ENCODE data around the gene TNFRSF1A. TPM values are rescaled to one million over a fixed set of nuclear protein-coding genes. Genes with fewer than 3 reads are reported as not detected.

Gene TNFRSF1A
- total and polyA plus RNA-seq, 2 of the 13 experiments (the other 11 are each of a cell fraction or from before 2014, with no cell fraction given) = 41.5 to 61.2 TPM

GRCh38 chr12:6280053-6280469 is 61.8 kb downstream of the TNFRSF1A start (continued):
- no peak for TF ChIP-seq REST (IDR thresholded peaks at IDR 0.05; ENCODE audit: borderline replicate concordance in 1 of 2, low read depth in 1 of 2, low read length in 2 of 2)
- no peak for TF ChIP-seq HNRNPH1 (optimal IDR thresholded peaks at IDR 0.05; ENCODE audit: low read depth, low read length)
- no peak for TF ChIP-seq MXD4 (CRISPR knock-in tag; IDR thresholded peaks at IDR 0.05)
- no peak for TF ChIP-seq CCAR2 (optimal IDR thresholded peaks at IDR 0.05; ENCODE audit: low read depth, low read length)
- no peak for TF ChIP-seq ZNF558 (CRISPR knock-in tag; IDR thresholded peaks at IDR 0.05; ENCODE audit: borderline replicate concordance)
- TF ChIP-seq ZNF136 (CRISPR knock-in tag; IDR thresholded peaks at IDR 0.05; ENCODE audit: low read depth) = no peak
- no peak for TF ChIP-seq SYNCRIP (IDR thresholded peaks at IDR 0.05; ENCODE audit: insufficient read depth, low read depth, low read length)
- TF ChIP-seq, protein P1, sequence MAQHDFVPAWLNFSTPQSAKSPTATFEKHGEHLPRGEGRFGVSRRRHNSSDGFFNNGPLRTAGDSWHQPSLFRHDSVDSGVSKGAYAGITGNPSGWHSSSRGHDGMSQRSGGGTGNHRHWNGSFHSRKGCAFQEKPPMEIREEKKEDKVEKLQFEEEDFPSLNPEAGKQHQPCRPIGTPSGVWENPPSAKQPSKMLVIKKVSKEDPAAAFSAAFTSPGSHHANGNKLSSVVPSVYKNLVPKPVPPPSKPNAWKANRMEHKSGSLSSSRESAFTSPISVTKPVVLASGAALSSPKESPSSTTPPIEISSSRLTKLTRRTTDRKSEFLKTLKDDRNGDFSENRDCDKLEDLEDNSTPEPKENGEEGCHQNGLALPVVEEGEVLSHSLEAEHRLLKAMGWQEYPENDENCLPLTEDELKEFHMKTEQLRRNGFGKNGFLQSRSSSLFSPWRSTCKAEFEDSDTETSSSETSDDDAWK (CRISPR knock-in tag; IDR thresholded peaks at IDR 0.05) = no peak
- no peak for TF ChIP-seq KLF13 (CRISPR knock-in tag; IDR thresholded peaks at IDR 0.05)
- TF ChIP-seq KAT7 (CRISPR knock-in tag; IDR thresholded peaks at IDR 0.05; ENCODE audit: borderline replicate concordance) = no peak
- no peak for TF ChIP-seq ZNF546 (CRISPR knock-in tag; conservative IDR thresholded peaks at IDR 0.05)
- no peak for TF ChIP-seq ZNF776 (CRISPR knock-in tag; IDR thresholded peaks at IDR 0.05)
- TF ChIP-seq BHLHE40 (IDR thresholded peaks at IDR 0.05; ENCODE audit: low read length) = no peak
- TF ChIP-seq, protein P2, sequence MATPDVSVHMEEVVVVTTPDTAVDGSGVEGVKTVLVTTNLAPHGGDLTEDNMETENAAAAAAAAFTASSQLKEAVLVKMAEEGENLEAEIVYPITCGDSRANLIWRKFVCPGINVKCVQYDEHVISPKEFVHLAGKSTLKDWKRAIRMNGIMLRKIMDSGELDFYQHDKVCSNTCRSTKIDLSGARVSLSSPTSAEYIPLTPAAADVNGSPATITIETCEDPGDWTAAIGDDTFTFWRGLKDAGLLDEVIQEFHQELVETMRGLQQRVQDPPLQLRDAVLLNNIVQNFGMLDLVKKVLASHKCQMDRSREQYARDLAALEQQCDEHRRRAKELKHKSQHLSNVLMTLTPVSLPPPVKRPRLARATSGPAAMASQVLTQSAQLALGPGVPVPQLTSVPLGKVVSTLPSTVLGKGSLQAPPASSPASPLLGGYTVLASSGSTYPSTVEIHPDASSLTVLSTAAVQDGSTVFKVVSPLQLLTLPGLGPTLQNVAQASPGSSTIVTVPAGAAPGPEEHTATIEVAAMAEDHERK (CRISPR knock-in tag; IDR thresholded peaks at IDR 0.05; ENCODE audit: low read depth) = no peak
- TF ChIP-seq ZNF563 (CRISPR knock-in tag; IDR thresholded peaks at IDR 0.05) = no peak
- peak; percentile 83; the same call in 1 of the 2 replicates for TF ChIP-seq IKZF5 (CRISPR knock-in tag; IDR thresholded peaks at IDR 0.05)
- no peak for TF ChIP-seq BATF2 (CRISPR knock-in tag; IDR thresholded peaks at IDR 0.05)
- no peak for TF ChIP-seq RFXANK (CRISPR knock-in tag; IDR thresholded peaks at IDR 0.05)
- TF ChIP-seq NFE2L2 (IDR thresholded peaks at IDR 0.05; ENCODE audit: low read length) = no peak
- no peak for TF ChIP-seq PLRG1 (conservative IDR thresholded peaks at IDR 0.05)
- no peak for TF ChIP-seq SMARCC2 (IDR thresholded peaks at IDR 0.05)
- no peak for TF ChIP-seq ZNF619 (CRISPR knock-in tag; IDR thresholded peaks at IDR 0.05)
- TF ChIP-seq TGIF2 (CRISPR knock-in tag; IDR thresholded peaks at IDR 0.05) = no peak
- TF ChIP-seq ZFX (CRISPR knock-in tag; IDR thresholded peaks at IDR 0.05; ENCODE audit: low read depth) = no peak
